TTC549 (cell line): ENCODE measurements around the gene MAD2L1BP.
"Not testable (repeated sequence)": the region's sequence is repeated elsewhere in the genome, so short reads cannot be mapped to it uniquely, and the experiment has no call there.

Experiments used
- FAIRE-seq: peaks from 2 replicates; lab custom pipeline; 2012; peaks lifted over from hg19 to GRCh38; lab: Jason Lieb, UNC

MAD2L1BP gene

GRCh38 chr6:43627008-43627825 is 8.4 kb upstream of the MAD2L1BP start:
- FAIRE-seq, result no peak

DNA sequence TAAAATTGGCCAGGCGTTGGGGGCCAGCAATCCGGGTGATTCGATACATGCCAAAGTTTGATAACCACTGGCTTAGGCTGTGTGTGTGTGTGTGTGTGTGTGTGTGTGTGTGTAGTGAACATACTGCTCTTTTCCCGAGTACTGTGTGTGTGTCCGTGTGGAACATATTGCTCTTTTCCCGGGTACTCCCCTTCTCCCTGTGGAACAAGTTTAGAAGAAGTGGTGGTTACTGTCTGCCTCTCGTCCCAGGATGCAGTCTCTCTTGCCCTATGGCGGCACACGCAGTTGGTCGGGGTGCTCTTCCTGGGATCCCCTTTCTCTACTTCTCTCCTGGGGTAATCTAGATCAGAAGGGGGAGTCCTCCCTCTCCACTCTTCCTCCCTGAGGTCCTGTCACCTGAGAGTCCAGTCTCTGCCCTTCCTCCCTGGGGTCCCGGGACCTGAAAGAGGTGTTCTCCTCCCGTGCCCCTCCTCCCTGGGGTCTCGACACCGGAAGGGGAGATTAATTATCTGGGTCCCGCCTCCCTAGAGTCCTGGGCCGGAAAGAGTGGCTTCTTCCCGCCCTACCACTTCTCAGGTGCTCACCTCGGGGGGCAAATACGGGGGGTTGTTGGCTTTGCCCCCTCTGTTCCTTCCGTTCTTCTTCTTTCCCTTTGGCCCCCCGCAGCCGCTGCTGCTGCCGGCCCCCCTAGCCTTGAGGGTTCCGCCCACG is 7.1 kb upstream of the MAD2L1BP start:
- FAIRE-seq, result no peak

GRCh38 chr6:43629104-43629504 is 6.5 kb upstream of the MAD2L1BP start, which contains the start of gene GTPBP2:
TSS of gene GTPBP2 (minus strand) at chr6:43629264. CDS start at chr6:43629162, 102 bp downstream.
- FAIRE-seq, result peak; percentile 82

DNA sequence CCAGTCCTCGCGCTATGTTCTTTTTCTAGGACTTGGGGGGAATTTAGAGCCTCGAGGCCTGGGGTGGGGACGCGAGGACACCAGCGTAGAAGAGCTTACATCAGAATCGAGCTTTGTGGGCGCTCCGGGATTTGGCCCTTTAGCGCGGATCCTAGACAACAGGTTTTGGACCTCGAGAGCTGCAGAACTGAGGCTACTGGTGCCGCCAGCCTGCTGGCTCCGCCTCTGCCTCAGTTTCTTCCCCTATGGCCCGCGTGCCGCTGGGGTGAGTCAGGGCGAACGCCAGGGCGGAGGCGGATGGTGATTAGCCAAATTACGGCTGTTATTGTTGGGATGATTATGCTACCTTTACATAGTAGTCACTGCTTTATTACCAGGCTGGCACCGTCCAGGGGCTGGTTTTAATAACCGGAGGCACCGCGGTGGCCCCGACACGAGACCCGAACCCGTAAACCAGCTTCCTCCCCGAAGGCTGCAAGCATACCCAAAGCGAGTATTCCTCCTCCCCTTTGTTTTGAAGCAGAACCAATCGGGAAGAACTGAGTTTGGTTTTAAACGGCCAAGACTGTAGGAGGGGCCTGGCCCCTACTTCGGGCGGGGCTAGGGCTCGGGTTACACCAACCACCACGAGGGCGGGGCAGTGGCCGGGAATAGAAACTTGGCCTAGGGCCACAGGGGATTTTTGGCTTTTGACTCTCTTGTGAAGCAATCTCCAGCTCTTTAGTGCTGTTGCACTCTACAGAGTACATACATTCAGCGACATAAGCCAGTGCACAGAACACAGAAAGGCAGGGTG is 5.9 kb upstream of the MAD2L1BP start:
- peak; percentile 86 for FAIRE-seq

GRCh38 chr6:43630980-43631619 is 4.5 kb upstream of the MAD2L1BP start:
- FAIRE-seq, result no peak

GRCh38 chr6:43633002-43633401 is 2.6 kb upstream of the MAD2L1BP start:
- not testable (repeated sequence) for FAIRE-seq

DNA sequence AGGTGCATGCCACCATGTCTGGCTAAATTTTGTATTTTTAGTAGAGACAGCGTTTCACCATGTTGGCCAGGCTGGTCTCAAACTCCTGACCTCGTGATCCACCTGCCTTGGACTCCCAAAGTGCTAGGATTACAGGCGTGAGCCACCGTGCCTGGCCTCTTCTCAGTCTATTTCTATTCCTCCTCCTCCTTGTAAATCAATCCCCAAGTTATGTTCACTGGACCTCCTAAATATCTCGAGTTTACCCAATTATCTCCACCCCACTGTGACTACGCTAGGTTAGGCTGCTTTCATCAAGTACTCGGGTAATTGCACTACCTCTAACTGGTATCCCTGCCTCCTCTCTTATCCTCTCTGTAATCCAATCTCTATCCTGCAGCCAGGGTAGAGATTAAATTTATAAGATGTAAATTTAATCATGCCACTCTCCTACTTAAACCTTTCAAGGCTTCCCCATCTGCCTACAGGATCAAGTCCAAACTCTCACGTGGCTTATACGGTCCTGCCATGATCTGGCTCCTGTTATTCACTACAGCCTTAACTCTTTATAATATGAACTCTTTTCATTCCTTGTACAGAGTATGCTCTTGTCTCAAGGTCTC is 837 bp upstream of the MAD2L1BP start:
- FAIRE-seq, result no peak

DNA sequence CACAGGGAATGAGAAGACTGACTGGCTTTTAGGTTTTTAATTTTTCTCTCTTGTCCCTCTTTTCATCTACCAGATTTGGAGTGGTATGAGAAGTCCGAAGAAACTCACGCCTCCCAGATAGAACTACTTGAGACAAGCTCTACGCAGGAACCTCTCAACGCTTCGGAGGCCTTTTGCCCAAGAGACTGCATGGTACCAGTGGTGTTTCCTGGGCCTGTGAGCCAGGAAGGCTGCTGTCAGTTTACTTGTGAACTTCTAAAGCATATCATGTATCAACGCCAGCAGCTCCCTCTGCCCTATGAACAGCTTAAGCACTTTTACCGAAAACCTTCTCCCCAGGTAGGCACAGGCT is 644 bp downstream of the MAD2L1BP start:
- FAIRE-seq, result no peak

DNA sequence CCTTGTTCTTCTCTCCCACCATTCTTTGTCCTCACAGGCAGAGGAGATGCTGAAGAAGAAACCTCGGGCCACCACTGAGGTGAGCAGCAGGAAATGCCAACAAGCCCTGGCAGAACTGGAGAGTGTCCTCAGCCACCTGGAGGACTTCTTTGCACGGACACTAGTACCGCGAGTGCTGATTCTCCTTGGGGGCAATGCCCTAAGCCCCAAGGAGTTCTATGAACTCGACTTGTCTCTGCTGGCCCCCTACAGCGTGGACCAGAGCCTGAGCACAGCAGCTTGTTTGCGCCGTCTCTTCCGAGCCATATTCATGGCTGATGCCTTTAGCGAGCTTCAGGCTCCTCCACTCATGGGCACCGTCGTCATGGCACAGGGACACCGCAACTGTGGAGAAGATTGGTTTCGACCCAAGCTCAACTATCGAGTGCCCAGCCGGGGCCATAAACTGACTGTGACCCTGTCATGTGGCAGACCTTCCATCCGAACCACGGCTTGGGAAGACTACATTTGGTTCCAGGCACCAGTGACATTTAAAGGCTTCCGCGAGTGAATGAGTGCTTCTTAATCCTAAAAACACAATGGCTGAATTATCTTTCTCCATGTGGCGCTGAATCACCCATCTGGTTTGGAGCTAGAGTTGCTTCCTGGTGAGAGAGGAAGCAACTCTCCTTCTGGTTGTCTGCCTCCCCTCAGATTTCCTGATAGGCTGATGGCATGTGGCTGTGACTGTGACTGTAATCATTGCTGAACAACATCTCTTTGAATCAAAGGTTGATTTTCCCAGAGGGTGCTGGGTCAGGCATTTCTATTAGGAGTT is 4.6 kb downstream of the MAD2L1BP start:
- FAIRE-seq, result no peak

DNA sequence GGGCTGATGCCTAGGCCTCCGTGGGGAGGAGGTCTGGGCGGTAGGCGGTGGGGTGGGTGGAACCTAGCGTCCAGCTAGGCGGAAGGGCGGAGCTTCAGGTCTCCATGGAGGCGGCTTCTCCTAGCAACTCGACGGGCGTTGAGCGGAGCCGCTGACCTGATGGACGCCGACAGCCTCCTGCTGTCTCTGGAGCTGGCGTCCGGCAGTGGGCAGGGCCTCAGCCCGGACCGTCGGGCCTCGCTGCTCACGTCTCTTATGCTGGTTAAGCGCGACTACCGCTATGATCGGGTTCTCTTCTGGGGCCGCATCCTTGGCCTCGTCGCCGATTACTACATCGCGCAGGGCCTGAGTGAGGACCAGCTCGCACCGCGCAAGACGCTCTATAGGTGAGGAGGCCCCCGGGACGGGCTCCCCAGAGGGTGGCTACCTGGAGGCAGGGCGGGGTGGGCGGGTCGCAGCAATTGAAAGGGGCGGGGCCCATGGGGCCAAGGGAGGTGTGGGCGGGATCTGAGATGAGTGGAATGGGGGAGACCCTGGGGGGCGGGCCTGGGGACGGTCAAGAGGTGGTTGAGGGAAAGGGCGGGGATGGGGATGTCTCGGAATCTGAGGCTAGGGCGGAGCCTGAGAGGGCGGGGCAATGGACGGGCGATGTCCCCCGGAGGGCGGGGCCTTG is 9.4 kb downstream of the MAD2L1BP start, which contains the start of gene RSPH9:
Gene RSPH9, plus strand, starts transcription at position 97 of the 673 bp plus-strand sequence. Its CDS starts 63 bp downstream, at position 160.
- no peak for FAIRE-seq

GRCh38 chr6:43645613-43645964 is 9.9 kb downstream of the MAD2L1BP start:
- FAIRE-seq, result no peak

- no peak for FAIRE-seq
Measured at GRCh38 chr6:43647613-43648012, 12.0 kb downstream of the MAD2L1BP start.

DNA sequence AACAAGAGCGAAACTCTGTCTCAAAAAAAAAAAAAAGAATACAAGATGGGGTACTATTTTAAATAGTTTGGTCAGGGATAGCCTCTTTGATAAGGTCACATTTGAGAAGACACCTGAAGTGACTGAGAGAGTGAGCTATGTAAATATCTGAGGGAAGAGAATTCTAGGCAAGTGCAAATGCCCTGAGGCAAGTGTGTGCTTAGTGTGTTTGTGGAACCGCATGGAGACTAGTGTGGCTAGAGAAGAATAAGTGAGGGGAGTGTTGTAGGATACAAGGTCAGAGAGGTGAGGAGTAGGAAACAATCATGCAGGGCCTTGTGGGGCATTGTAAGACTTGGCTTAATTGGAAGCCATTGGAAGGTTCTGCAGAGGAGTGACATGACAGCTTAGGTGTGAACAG is 12.6 kb downstream of the MAD2L1BP start:
- no peak for FAIRE-seq

GRCh38 chr6:43652822-43653221 is 17.2 kb downstream of the MAD2L1BP start:
- not testable (repeated sequence) for FAIRE-seq

- no peak for FAIRE-seq
Measured at GRCh38 chr6:43657221-43657802, 21.7 kb downstream of the MAD2L1BP start.

DNA sequence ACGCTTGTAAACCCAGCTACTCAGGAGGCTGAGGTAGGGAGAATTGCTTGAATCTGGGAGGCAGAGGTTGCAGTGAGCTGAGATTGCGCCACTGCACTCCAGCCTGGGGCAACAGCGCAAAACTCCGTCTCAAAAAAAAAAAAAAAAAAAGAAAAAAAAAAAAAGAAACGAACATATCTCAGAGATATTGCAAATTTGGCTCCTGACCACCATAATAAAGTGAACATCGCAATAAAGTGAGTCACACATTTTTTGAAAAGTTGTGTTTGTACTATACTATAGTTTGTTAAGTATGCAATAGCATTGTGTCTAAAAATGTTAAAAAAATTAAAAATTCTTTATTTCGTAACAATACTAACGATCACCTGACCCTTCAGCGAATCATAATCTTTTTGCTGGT is 22.5 kb downstream of the MAD2L1BP start:
- no peak for FAIRE-seq

DNA sequence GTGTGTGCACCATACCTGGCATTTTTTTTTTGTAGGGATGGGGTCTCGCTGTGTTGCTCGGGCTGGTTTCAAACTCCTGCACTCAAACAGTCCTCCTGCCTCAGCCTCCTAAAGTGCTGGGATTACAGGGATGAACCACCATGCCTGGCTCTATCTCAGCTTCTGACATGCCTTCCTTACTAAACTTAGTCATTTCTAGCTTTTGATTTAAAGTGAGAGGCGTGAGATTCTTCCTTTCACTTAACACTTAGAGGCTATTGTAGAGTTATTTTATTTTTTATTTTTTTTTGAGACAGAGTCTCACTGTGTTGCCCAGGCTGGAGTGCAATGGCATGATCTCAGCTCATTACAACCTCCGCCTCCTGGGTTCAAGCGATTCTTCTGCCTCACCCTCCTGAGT is 27.3 kb downstream of the MAD2L1BP start:
- not testable (repeated sequence) for FAIRE-seq

- FAIRE-seq, result no peak
Measured at GRCh38 chr6:43665376-43665775, 29.7 kb downstream of the MAD2L1BP start.

DNA sequence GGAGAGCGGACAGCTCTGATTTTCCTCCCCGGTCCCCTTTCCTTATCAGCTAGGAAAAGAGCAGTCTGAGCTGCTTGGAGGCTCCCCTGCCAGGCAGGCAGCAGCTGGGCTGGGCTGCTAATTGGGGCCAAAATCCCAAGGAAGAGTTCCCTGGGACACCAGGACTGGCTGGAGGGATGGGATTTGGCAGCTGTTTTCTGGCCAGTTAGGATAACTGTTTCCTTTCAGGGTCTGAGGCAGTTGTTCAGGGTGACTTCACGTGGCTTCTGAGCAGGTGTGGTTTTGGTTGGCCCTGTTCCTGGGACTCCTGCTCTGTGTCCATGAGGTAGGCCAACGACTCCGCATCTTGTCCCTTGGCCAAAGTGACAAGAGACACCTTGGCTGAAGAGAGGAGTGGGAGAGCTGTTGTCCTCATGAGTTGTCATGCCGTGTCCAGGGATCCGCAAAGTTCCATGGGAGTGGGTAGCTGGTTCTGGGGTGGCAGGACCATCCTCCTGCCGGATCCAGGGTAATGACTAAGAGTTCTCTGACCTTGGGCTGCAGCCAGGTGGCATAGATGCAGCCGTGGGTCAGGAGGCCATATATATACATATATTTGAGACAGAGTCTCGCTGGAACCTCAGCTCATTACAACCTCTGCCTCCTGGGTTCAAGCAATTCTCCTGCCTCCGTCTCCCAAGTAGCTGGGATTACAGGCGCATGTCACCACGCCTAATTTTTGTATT is 30.7 kb downstream of the MAD2L1BP start:
- FAIRE-seq, result no peak
